AG09319 (cell line): Measurements from ENCODE around the gene ANKRA2.

ENCODE experiments used
- DNase-seq: peaks from one replicate; pipeline ENCODE4 v3.0.0-alpha.2; 2010; ENCODE audit warnings: low read depth; ENCODE audit errors: extremely low read depth
- TF ChIP-seq, protein P1 (sequence below): IDR thresholded peaks from 2 replicates; pipeline ENCODE4 v1.5.1; 2011; ENCODE audit warnings: low read depth, mild to moderate bottlenecking, inconsistent platforms, low read length, moderate library complexity

Gene ANKRA2

DNA sequence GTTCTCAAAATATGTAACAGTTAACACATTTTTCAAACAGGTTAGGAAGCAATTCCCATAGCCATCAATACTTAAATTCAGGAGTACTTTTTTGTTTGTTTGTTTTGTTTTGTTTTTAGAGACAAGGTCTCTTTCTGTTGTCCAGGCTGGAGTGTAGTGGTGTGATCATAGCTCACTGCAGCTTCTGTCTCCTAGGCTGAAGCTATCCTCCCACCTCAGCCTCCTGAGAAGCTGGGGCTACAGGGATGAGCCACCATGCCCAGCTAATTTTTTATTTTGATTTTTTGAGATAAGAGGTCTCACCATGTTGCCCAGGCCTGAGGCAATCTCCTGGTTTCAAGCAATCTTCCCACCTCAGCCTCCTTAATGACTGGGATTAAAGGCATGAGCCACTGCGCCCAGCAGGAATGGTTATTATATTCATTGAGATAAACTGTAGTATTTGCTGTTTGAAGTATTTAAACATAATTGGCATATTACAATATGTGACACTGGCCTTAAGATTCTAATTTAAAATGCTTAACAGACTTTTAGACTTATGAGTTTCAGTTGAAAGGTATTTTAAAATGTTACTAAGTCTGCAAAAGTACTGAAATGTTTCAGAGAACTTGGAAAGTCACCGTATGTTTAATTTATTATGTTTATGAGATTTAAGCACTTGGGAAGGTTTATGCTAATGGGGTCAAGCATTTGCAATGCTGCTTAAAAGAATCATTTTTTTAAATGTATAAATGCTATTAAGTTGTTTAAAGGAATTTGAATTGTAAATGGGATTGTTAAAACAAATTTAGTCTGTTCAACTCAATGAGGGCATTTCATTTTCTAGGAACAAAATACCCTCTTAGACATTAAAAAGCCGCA, 17.1 kb upstream of the ANKRA2 start:
- DNase-seq, result no peak
- TF ChIP-seq, protein P1, sequence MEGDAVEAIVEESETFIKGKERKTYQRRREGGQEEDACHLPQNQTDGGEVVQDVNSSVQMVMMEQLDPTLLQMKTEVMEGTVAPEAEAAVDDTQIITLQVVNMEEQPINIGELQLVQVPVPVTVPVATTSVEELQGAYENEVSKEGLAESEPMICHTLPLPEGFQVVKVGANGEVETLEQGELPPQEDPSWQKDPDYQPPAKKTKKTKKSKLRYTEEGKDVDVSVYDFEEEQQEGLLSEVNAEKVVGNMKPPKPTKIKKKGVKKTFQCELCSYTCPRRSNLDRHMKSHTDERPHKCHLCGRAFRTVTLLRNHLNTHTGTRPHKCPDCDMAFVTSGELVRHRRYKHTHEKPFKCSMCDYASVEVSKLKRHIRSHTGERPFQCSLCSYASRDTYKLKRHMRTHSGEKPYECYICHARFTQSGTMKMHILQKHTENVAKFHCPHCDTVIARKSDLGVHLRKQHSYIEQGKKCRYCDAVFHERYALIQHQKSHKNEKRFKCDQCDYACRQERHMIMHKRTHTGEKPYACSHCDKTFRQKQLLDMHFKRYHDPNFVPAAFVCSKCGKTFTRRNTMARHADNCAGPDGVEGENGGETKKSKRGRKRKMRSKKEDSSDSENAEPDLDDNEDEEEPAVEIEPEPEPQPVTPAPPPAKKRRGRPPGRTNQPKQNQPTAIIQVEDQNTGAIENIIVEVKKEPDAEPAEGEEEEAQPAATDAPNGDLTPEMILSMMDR, result no peak

DNA sequence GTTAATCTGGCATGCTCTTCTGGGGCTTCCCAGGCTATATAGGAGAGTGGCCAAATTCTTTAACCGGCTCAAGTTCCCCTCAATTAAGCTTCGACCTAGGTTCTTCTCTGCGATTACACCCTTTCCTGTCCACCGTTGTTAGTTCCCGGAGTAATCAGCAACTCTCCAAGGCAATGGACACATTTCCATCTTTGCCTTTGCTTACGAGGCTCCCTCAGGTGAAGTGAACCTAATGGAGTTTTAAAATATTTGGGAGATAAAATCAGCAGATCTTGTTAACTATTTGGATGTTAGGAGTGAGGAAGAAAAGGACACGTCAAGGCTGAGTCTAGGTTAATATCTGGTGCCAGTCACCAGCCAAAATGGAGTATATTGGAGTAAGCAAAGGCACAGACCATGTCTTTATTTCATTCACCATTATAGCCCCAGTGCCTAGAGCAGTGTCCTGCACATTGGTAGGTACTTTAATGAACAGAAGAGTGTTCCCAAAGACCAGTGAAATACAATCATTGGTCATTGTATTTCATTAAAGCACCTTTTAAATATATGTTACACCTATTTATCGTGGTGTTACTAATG, 619 bp upstream of the ANKRA2 start:
- no peak for DNase-seq
- TF ChIP-seq, protein P1, result no peak

DNA sequence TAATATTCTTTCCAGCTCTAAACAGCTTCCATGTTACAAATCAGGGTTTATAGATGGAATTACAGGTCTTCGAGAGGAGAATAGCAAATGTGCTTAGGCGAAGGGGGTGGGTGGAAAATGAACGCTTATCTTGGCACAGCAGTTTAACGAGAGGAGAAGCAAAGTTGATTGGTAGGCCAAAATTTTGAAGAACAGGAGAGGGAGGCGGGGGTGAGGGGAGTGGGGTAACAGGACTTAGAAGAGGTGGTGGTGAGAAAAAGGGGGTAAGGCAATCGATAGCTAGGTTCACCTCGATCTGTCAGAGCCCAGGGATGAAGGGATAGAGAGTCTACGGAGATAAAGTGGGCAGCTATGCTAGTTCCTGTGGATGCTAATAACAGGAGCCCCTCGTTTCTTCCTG, 764 bp downstream of the ANKRA2 start:
- DNase-seq, result no peak
- TF ChIP-seq, protein P1, result no peak

DNA sequence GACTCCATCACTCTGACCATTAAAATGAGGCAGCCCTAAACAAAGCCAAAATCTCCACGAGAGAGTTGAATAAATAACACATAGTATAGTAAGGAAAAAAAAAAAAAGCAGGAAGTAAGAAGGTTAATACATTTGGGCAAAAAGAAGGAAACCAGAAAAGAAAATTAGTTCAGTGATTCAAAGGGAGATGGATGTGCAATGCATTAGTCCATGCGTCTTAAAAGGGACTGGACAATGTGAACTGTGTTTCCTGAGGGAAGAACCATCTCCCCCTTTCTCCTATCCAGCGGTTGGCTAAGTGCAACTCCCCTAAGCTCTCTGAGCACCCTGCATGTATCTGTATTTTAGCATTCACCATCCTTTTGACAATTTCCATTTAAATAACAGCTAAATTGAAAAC, 1.4 kb downstream of the ANKRA2 start:
- DNase-seq, result no peak
- TF ChIP-seq, protein P1, result no peak

DNA sequence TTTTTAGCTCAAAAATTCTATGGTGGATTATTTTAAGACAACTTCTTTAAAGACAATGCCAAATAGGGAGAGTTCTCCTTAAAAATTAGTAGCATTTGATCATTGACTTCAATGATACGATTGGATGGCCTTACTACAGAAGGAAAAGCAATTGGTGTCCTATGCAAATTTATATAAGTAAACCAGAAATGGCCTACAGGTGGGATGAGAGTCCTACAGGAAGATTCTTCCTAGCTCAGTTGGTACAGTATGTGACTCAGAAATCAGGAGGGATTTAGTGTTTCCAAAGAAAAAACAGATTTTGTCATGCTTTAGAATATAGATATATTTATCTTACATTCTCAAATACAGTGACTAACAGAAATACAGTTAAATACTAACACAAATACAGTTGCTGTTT, 6.5 kb downstream of the ANKRA2 start:
- TF ChIP-seq, protein P1, result no peak
- no peak for DNase-seq

DNA sequence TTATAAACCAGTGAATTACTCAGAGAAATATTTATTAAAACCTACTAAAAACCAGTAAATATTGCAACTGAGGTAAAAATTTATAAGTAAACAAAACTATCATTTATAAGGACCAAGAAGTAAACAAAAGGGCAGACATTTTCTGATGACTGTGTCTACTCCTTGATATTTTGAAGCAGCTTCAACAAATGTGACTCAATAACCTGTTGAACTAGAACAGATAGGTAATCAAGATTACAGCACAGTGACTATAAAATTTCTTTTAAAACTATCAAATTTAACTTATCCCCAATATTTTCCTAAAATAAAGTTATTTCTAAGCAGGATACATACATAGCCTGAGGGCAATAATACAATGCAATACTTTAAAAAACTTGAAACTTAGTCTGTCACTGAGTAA, 12.8 kb downstream of the ANKRA2 start:
- no peak for DNase-seq
- TF ChIP-seq, protein P1, result no peak

DNA sequence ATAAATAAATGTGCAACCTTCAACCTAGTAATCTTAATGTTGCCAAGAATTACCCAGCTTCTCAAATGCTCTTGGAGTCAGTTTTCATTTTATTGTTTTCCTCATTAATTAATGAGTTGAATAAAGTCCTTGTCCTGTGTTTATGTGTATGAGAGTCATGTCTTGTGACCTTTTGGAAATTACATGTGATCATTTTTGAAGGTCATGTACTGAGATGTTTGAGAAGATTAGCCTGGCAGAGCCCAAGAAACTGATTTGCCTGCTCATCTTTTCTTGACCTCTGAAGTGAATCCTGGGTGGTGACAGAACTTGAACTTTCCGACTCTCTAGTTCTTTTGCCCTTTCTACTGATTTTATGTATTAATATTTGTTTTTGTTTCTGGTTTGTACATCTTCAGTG, 15.4 kb downstream of the ANKRA2 start:
- no peak for DNase-seq
- TF ChIP-seq, protein P1, result no peak
